VCaP (cell line): ENCODE measurements around the gene B4GALNT2.
A peak's percentile ranks its signal among the peaks of the same experiment; 100 is the strongest.

Experiments used
- H3K27ac ChIP-seq: fragments of 450-650 bp; 2 replicates; pipeline ENCODE4 v1.5.1; 2017
- TF ChIP-seq, protein P1 (sequence below): fragments of 450-650 bp; conservative IDR thresholded peaks from 2 replicates; pipeline ENCODE4 v1.5.1; 2017; ENCODE audit warnings: mild to moderate bottlenecking, moderate library complexity

The B4GALNT2 gene

DNA sequence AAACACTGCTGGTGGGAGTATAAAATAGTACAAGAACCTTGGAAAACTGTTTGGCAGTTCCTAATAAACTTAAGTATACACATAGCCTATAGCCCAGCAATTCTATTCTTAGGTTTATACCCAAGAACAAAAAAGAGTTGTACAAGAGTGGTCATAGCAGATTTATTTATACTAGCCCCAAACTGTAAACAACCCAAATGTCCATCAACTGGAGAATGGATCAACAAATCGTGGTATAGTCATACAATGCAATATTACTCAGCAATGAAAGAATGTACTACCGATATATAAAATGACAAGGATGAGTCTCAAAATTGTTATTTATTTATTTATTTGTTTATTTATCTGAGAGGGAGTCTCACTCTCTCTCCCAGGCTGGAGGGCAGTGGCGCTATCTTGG, 54.7 kb downstream of the B4GALNT2 start:
- no peak overlapping the region for H3K27ac ChIP-seq
- TF ChIP-seq, protein P1, sequence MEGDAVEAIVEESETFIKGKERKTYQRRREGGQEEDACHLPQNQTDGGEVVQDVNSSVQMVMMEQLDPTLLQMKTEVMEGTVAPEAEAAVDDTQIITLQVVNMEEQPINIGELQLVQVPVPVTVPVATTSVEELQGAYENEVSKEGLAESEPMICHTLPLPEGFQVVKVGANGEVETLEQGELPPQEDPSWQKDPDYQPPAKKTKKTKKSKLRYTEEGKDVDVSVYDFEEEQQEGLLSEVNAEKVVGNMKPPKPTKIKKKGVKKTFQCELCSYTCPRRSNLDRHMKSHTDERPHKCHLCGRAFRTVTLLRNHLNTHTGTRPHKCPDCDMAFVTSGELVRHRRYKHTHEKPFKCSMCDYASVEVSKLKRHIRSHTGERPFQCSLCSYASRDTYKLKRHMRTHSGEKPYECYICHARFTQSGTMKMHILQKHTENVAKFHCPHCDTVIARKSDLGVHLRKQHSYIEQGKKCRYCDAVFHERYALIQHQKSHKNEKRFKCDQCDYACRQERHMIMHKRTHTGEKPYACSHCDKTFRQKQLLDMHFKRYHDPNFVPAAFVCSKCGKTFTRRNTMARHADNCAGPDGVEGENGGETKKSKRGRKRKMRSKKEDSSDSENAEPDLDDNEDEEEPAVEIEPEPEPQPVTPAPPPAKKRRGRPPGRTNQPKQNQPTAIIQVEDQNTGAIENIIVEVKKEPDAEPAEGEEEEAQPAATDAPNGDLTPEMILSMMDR = no peak

DNA sequence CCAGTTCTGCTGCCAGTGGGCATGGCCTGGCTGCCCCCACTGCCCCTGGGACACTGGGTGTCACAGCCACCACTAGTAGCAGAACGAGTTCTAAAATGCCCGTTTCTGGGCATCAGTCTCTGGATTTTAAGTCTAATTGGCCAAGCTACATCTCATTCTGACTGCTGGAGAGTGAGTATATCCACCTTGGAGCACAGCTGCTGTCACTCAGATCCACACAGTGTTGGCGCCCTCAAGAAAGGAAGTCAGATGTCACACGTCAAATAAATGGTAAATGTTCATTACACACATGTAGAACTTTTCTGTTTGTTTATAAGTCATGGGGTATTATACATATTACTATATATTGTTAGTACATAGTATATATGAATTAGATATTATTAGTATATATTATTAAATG, 58.4 kb downstream of the B4GALNT2 start:
- H3K27ac ChIP-seq = peak overlapping the region; percentile 95; the same call in 1 of the 2 replicates
- TF ChIP-seq, protein P1 = no peak

DNA sequence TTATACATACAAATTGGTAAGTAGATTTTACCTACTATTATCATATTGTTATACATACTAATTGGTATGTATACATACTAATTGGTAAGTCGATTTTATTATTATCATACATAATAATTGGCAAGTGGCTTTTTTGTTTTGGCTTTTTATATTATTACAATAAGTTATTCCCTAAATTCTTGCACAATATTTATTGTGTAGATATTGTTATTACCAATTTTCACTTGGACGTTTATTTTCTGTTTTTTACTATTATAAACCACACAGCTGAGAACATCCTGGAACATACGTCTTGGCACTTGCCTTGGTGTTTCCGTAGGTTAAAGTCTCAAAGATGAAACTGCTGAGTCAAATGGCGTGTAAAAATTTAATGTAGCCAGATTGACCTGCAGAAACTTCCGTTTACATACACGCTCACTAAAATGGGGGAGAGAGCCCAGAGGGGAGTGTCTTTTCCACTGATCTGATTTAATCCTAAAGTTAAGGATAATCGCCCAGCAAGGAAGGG, 58.9 kb downstream of the B4GALNT2 start:
- H3K27ac ChIP-seq = peak overlapping the region; percentile 95
- TF ChIP-seq, protein P1 = no peak

DNA sequence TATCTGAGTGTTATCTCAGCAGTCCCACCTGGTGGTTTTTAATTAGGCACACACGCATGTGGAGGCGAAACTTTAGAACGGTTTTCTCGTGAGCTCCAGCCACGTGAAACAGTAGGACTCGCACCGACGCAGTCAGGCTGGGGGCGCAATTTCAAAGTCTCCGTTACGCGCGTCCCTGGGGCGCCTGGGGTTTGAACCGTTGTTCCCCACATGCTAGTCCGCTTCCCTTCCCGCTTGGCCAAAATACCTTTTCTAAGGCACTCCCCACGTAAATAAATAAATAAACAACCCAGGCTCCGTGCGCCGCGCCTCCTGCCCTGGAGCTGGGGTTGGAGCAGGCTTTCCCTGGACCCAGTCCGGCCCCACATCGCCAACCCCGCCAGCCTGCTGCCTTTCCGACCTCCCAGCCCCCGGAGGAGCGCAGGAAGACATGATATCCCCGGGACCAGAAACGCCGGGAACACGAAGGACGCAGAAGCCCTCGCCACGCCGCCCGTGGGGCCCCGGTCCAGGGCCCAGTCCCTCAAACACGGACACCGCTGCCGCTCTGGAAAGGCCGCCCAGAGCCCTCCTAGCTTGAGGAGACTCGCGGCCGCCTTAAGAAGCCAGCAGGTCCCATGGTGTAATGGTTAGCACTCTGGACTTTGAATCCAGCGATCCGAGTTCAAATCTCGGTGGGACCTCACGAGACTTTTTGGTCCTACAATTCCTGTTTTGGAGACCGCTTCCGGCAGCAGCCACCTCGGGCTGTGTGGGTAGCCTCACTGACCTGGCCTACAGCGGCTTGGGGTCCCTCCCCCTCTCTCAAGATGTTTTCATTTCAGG, 59.6 kb downstream of the B4GALNT2 start:
- peak overlapping the region; percentile 95 for H3K27ac ChIP-seq
- TF ChIP-seq, protein P1 = peak; percentile 53

DNA sequence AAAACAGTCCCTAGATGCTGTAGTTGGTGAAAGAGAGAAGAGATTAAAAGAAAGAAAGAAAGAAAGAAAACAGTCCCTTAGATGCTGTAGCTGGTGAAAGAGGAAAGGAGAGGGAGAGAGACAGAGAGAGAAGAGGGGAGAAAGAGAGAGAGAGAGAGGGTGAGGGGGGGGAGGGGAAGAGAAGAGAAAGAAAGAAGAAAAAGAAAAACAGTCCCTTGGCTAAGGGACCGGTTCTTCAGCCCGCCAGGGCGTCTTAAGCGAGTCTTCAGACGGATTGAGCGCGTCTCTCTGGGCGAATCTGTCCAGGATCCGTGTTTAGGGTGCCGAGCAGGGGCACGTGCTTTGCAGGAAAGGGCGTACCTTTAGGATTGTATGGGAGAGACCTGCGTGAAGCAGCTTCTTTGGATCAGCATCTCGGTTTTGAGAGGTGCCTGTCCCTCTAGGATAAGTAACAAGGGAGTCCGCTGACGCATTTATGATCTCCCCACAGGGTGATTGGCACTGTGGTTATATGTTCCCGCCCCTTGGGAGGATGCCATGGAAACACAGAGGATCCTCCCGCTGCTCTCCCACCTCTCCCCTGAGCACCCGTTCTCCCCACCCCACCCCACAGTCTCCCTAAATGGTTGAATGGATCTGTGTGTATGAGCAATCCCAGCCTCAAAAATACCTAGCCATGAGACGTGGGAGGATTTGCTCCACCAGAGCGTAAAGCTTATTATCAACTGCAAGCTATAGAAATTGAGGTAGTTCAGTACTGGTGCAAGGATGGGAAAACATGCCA, 61.1 kb downstream of the B4GALNT2 start:
- TF ChIP-seq, protein P1 = no peak
- peak overlapping the region; percentile 95 for H3K27ac ChIP-seq

DNA sequence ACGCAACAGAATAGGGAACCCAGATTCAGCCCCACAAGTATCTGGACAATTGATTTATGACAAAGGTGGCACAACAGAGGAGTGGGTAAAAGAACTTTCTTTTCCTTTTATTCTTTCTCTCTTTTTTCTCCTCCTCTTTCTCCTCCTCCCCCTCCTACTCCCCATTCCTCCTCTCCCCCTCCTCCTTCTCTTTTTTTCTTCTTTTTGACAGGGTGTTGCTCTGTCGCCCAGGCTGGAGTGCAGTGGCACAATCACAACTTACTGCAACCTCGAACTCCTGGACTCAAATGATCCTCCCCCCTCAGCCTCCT, 61.7 kb downstream of the B4GALNT2 start:
- H3K27ac ChIP-seq = peak overlapping the region; percentile 95
- TF ChIP-seq, protein P1 = no peak

DNA sequence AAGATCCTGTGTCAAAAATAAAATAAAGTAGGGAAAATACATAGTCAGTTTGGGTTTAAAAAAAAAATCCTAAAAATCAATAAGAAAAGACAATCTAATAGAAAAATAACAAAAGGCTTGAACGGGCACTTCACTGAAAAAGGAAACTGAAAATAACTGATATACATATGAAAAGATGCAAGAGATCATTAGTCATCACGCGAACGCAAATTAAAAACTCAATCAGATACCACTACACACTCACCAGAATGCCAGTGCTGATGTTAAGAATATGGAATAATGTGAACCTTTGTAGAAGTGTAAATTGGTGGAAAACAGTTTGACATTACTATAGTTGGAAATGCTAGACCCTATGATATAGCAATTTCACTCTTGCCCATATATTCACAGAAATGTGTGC, 63.2 kb downstream of the B4GALNT2 start:
- H3K27ac ChIP-seq = no peak overlapping the region
- TF ChIP-seq, protein P1 = no peak
